Hepatocyte (in vitro differentiated cells): ENCODE results near the gene KLHL8. TPM values are rescaled to one million over a fixed set of nuclear protein-coding genes. Genes with fewer than 3 reads are reported as not detected.

Source experiments
- DNase-seq: peaks from one replicate; pipeline ENCODE4 v3.0.0-alpha.2; 2016; ENCODE audit warnings: low spot score
- H2AFZ ChIP-seq: fragments of 200-600 bp; sonication (generic); 2 replicates; pipeline ENCODE4 v1.6.0; 2016; ENCODE audit warnings: antibody characterized with exemption, mild to moderate bottlenecking
- H3K27ac ChIP-seq: fragments of 200-600 bp; sonication (generic); 2 replicates; pipeline ENCODE4 v1.5.1; 2016; ENCODE audit warnings: mild to moderate bottlenecking
- H3K27me3 ChIP-seq: fragments of 200-600 bp; sonication (generic); 2 replicates; pipeline ENCODE4 v1.6.1; 2016
- H3K36me3 ChIP-seq: fragments of 200-600 bp; sonication (generic); replicated peaks from 2 replicates; pipeline ENCODE4 v1.5.1; 2016; ENCODE audit warnings: low read depth; ENCODE audit not compliant: insufficient read depth
- H3K4me1 ChIP-seq: fragments of 200-600 bp; sonication (generic); 2 replicates; pipeline ENCODE4 v1.5.1; 2016; ENCODE audit warnings: mild to moderate bottlenecking, moderate library complexity; ENCODE audit not compliant: insufficient read depth
- H3K4me2 ChIP-seq: fragments of 200-600 bp; sonication (generic); 2 replicates; pipeline ENCODE4 v1.6.0; 2016
- H3K4me3 ChIP-seq: fragments of 200-600 bp; sonication (generic); 2 replicates; pipeline ENCODE4 v1.5.1; 2016; ENCODE audit warnings: mild to moderate bottlenecking
- H3K79me2 ChIP-seq: fragments of 200-600 bp; sonication (generic); 2 replicates; pipeline ENCODE4 v1.6.0; 2017; ENCODE audit warnings: mild to moderate bottlenecking
- H3K9me2 ChIP-seq: fragments of 200-600 bp; sonication (generic); replicated peaks from 2 replicates; pipeline ENCODE4 v1.6.0; 2017; ENCODE audit warnings: mild to moderate bottlenecking; ENCODE audit not compliant: insufficient read depth
- H3K9me3 ChIP-seq: fragments of 200-600 bp; sonication (generic); 2 replicates; pipeline ENCODE4 v1.5.1; 2016; ENCODE audit warnings: low read depth, mild to moderate bottlenecking
- H4K20me1 ChIP-seq: fragments of 200-600 bp; sonication (generic); 2 replicates; pipeline ENCODE4 v1.6.0; 2016; ENCODE audit warnings: mild to moderate bottlenecking; ENCODE audit not compliant: insufficient read depth, poor library complexity, severe bottlenecking
- EZH2 ChIP-seq: fragments of 200-600 bp; sonication (generic); IDR thresholded peaks from 2 replicates; pipeline ENCODE4 v1.6.1; 2016; ENCODE audit warnings: antibody characterized with exemption, mild to moderate bottlenecking, borderline replicate concordance
- EZH2phosphoT487 ChIP-seq: fragments of 200-600 bp; sonication (generic); IDR thresholded peaks from one replicate; pipeline ENCODE4 v1.6.1; 2018; ENCODE audit warnings: antibody characterized with exemption, mild to moderate bottlenecking, low read depth, moderate library complexity; ENCODE audit not compliant: unreplicated experiment, severe bottlenecking
- WGBS: methylation state at CpG from one replicate; pipeline ENCODE4 v1.1.6; 2016; ENCODE audit warnings: low lambda C conversion rate; ENCODE audit errors: missing lambda C conversion rate; 5-methylcytosine and 5-hydroxymethylcytosine counted together
- polyA plus RNA-seq: library from polyadenylated mRNA; unstranded; fragments of >200 nt; fragmentation: Nextera tagmentation; extraction: Ambion mirVana; gene quantifications from 2 replicates; pipeline ENCODE4 v1.2.1, GENCODE V29; 2016
- total RNA-seq: library from RNA; depleted of rRNA; stranded (reverse); fragments of >200 nt; gene quantifications from 2 replicates; pipeline ENCODE4 v1.2.3, GENCODE V29; 2014
- TF ChIP-seq, protein P1 (sequence below): fragments of 200-600 bp; sonication (generic); IDR thresholded peaks from 2 replicates; pipeline ENCODE4 v1.5.1; 2016; ENCODE audit warnings: antibody characterized with exemption, mild to moderate bottlenecking; ENCODE audit not compliant: poor library complexity

KLHL8 gene
- total and polyA plus RNA-seq, 2 experiments from 2014 or later: 10.0 to 23.9 TPM

DNA sequence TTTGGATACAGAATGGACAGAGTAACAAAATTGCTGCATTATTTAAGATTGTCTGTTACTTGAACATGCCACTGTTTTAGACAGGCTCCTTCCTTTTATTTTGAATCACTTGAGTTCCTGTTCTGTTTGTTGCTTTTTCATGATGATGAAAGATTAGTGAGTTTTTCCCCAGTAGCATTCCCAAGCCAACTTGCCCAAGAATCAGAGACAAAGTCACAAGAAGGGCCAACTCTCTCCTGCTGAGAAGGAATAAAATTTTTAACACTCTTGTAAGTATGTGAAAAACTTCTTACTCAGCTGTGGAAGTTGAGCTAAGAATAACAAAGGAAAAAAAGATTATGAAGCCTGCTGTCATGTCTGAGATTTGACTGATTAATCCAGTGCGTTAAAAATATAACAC, 104.2 kb downstream of the KLHL8 start:
- Histone ChIP-seq H3K36me3 (no peaks in the 10 kb centered on the region), H3K9me3 (no peaks in the 10 kb centered on the region)

DNA sequence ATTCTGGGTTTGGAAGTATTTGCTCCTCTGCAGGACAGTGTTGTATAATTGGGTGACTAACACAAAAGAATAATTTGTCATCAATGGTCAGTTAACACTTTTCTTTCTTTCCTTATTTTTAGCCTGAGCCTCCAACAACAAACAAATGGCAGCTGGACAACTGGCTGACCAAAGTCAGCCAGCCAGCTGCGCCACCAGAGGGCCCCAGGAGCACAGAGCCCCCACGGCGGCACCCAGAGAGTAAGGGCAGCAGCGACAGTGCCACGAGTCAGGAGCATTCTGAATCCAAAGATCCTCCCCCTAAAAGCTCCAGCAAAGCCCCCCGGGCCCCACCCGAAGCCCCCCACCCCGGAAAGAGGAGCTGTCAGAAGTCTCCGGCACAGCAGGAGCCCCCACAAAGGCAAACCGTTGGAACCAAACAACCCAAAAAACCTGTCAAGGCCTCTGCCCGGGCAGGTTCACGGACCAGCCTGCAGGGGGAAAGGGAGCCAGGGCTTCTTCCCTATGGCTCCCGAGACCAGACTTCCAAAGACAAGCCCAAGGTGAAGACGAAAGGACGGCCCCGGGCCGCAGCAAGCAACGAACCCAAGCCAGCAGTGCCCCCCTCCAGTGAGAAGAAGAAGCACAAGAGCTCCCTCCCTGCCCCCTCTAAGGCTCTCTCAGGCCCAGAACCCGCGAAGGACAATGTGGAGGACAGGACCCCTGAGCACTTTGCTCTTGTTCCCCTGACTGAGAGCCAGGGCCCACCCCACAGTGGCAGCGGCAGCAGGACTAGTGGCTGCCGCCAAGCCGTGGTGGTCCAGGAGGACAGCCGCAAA, 106.0 kb downstream of the KLHL8 start:
- no peak for DNase-seq
- H3K27me3 ChIP-seq: no peaks in the 10 kb centered on the region
- no peak for TF ChIP-seq EZH2
- TF ChIP-seq, protein P1, sequence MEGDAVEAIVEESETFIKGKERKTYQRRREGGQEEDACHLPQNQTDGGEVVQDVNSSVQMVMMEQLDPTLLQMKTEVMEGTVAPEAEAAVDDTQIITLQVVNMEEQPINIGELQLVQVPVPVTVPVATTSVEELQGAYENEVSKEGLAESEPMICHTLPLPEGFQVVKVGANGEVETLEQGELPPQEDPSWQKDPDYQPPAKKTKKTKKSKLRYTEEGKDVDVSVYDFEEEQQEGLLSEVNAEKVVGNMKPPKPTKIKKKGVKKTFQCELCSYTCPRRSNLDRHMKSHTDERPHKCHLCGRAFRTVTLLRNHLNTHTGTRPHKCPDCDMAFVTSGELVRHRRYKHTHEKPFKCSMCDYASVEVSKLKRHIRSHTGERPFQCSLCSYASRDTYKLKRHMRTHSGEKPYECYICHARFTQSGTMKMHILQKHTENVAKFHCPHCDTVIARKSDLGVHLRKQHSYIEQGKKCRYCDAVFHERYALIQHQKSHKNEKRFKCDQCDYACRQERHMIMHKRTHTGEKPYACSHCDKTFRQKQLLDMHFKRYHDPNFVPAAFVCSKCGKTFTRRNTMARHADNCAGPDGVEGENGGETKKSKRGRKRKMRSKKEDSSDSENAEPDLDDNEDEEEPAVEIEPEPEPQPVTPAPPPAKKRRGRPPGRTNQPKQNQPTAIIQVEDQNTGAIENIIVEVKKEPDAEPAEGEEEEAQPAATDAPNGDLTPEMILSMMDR: no peak
- no peak for TF ChIP-seq EZH2phosphoT487
- H3K4me2 ChIP-seq: no peak overlapping the region
- H3K79me2 ChIP-seq: peaks cover 32% of the 10 kb centered on the region
- no peaks in the 10 kb centered on the region for H4K20me1 ChIP-seq
- 91% methylated on average over 18 of the region's 24 CpGs for WGBS
- H3K36me3 ChIP-seq: no peaks in the 10 kb centered on the region
- H3K9me3 ChIP-seq: no peaks in the 10 kb centered on the region
- peaks cover 5% of the 10 kb centered on the region for H3K4me1 ChIP-seq
- no peak overlapping the region for H2AFZ ChIP-seq
- no peaks in the 10 kb centered on the region for H3K9me2 ChIP-seq
- H3K27ac ChIP-seq: no peak overlapping the region
- H3K4me3 ChIP-seq: no peak overlapping the region

More for the DNA sequence above, 104.2 kb downstream of the KLHL8 start:
- H3K4me3 ChIP-seq: no peak overlapping the region
- no peak overlapping the region for H3K27ac ChIP-seq
- no peak for DNase-seq
- no peaks in the 10 kb centered on the region for H3K9me2 ChIP-seq
- peaks cover 42% of the 10 kb centered on the region for H3K79me2 ChIP-seq
- no peak overlapping the region for H2AFZ ChIP-seq
- H4K20me1 ChIP-seq: no peaks in the 10 kb centered on the region
- WGBS: 100% methylated on average over 1 of the region's 1 CpG
- peaks cover 9% of the 10 kb centered on the region for H3K4me1 ChIP-seq
- TF ChIP-seq EZH2phosphoT487: no peak
- no peaks in the 10 kb centered on the region for H3K27me3 ChIP-seq
- H3K4me2 ChIP-seq: no peak overlapping the region

DNA sequence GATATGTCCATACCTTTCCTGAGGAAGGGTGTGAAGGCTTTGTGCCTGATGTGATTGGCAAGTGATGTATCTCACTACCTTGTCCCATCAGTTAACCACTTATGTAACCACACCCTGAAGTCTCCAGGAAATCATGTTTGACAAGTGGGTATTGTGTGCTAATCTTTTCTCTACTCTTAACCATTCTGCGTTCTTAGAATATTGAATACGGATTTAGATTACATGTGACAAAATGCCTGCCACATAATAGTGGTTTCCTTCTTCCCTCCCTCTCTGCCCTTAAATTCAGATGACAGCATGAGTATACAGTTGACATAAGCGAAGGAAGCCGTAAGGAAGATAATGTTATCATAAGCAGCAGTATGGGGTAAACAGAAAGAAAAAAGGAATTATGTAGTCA, 108.4 kb downstream of the KLHL8 start:
- Histone ChIP-seq H3K4me3 (no peak overlapping the region), H3K9me3 (no peaks in the 10 kb centered on the region), H3K27ac (no peak overlapping the region), H3K27me3 (no peaks in the 10 kb centered on the region), H4K20me1 (no peaks in the 10 kb centered on the region), H3K4me2 (no peak overlapping the region), H3K36me3 (no peaks in the 10 kb centered on the region), H3K79me2 (peaks cover 33% of the 10 kb centered on the region), H3K4me1 (peaks cover 25% of the 10 kb centered on the region), H3K9me2 (no peaks in the 10 kb centered on the region), H2AFZ (no peak overlapping the region)
- no peak for TF ChIP-seq EZH2
- no peak for DNase-seq
- 70% methylated on average over 4 of the region's 4 CpGs for WGBS

Other genes with a start within 250 kb of the KLHL8 start
- gene HSD17B13, start 102.3 kb upstream of the KLHL8 start, total RNA-seq: 0.52 and 1.00 TPM in 2 replicates
- gene HSD17B13, start 102.3 kb upstream of the KLHL8 start, polyA plus RNA-seq: 0.30 and 0.81 TPM in 2 replicates
- gene HSD17B11, start 170.6 kb upstream of the KLHL8 start, total RNA-seq: 171 and 175 TPM in 2 replicates
- 56.1 and 76.0 TPM in 2 replicates for gene HSD17B11, start 170.6 kb upstream of the KLHL8 start, polyA plus RNA-seq
- 35.8 and 37.7 TPM in 2 replicates for gene NUDT9, start 202.0 kb upstream of the KLHL8 start, total RNA-seq
- 57.4 and 62.3 TPM in 2 replicates for gene NUDT9, start 202.0 kb upstream of the KLHL8 start, polyA plus RNA-seq